ENCODE measurements around the gene SYCP2L. TPM values are rescaled to one million over a fixed set of nuclear protein-coding genes. Genes with fewer than 3 reads are reported as not detected.
A peak's percentile ranks its signal among the peaks of the same experiment; 100 is the strongest.

SYCP2L gene
- total RNA-seq, 4 donors from 2014 or later, result 0.13 to 2.9 (median 0.70) TPM

- no peak for DNase-seq (ENCODE audit: extremely low spot score)
- H3K9me3 ChIP-seq, result peaks cover 0 to 24% (median 5%) of the 10 kb centered on the region in 4 donors
- H3K27me3 ChIP-seq, result no peaks in the 10 kb centered on the region
- H3K36me3 ChIP-seq, result no peaks in the 10 kb centered on the region
- WGBS, result 81% methylated on average over 1 of the region's 1 CpG
- intact Hi-C loops (cut with DNase I), result no loop called here
- no peak for TF ChIP-seq POLR2A (IDR thresholded peaks at IDR 0.05; ENCODE audit: low read depth)
- TF ChIP-seq, protein P1, sequence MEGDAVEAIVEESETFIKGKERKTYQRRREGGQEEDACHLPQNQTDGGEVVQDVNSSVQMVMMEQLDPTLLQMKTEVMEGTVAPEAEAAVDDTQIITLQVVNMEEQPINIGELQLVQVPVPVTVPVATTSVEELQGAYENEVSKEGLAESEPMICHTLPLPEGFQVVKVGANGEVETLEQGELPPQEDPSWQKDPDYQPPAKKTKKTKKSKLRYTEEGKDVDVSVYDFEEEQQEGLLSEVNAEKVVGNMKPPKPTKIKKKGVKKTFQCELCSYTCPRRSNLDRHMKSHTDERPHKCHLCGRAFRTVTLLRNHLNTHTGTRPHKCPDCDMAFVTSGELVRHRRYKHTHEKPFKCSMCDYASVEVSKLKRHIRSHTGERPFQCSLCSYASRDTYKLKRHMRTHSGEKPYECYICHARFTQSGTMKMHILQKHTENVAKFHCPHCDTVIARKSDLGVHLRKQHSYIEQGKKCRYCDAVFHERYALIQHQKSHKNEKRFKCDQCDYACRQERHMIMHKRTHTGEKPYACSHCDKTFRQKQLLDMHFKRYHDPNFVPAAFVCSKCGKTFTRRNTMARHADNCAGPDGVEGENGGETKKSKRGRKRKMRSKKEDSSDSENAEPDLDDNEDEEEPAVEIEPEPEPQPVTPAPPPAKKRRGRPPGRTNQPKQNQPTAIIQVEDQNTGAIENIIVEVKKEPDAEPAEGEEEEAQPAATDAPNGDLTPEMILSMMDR (IDR thresholded peaks at IDR 0.05), result no peak
- TF ChIP-seq EP300 (IDR thresholded peaks at IDR 0.05), result no peak
- no peak for TF ChIP-seq POLR2AphosphoS5 (IDR thresholded peaks at IDR 0.05)
- no peak overlapping the region for H3K27ac ChIP-seq (replicated peaks in 1 of 4)
- no peak overlapping the region for H3K4me3 ChIP-seq
- H3K4me1 ChIP-seq, result no peaks in the 10 kb centered on the region
These were observed 77.8 kb downstream of the SYCP2L start for GRCh38 chr6:10964684-10965083.

DNA sequence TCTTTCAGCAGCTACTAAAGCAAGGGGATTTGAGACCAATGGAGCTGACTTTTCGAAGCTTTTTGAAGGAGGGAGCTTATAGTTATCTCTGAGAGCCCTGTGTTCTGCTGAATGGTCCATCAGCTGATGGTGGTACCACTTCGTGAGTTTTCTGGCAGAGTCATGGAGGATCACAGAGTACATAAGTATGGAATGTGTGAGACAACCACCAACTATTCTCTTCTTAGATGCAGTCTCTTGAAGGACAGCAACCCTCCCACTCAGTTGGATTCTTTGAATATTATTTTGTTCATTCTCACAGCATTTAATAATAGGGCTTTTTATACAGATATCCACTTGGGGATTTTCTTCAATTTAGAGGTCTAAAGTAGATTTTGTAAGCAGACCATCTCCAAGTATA, 81.9 kb downstream of the SYCP2L start:
- intact Hi-C loops (cut with DNase I), result no loop called here
- H3K27me3 ChIP-seq, result no peaks in the 10 kb centered on the region
- no peak overlapping the region for H3K4me3 ChIP-seq
- TF ChIP-seq, protein P1 (IDR thresholded peaks at IDR 0.05), result no peak
- TF ChIP-seq POLR2AphosphoS5 (IDR thresholded peaks at IDR 0.05), result no peak
- TF ChIP-seq EP300 (IDR thresholded peaks at IDR 0.05), result no peak
- TF ChIP-seq POLR2A (IDR thresholded peaks at IDR 0.05; ENCODE audit: low read depth), result no peak
- 64% methylated on average over 2 of the region's 2 CpGs for WGBS
- no peak overlapping the region for H3K27ac ChIP-seq (replicated peaks in 1 of 4)
- no peak for DNase-seq (ENCODE audit: extremely low spot score)
- no peaks in the 10 kb centered on the region for H3K4me1 ChIP-seq
- H3K9me3 ChIP-seq, result peaks cover 0 to 24% (median 5%) of the 10 kb centered on the region in 4 donors
- H3K36me3 ChIP-seq, result no peaks in the 10 kb centered on the region

DNA sequence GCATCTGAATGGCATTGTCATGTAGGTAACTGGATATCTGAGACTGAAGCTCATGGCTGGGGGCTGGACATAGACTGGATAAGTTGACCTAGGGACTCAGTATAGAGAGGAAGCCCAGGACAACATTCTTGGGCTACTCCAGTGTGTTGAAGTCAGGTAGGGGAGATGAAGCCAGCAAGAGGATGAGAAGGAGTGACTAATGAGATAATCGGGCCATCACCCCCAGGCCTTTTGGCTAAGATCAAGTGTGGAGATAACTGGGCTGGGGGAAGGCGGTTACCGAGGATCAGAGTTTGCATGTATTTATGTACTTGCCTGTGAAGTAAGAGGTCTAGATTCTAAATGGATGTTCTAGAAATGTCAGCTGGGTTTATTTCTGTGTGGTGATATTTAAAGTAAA, 83.9 kb downstream of the SYCP2L start:
- intact Hi-C loops (cut with DNase I), result no loop called here
- Histone ChIP-seq H3K4me1 (no peaks in the 10 kb centered on the region), H3K27me3 (no peaks in the 10 kb centered on the region), H3K4me3 (no peak overlapping the region), H3K36me3 (no peaks in the 10 kb centered on the region), H3K27ac (replicated peaks in 1 of 4) (no peak overlapping the region), H3K9me3 (peaks cover 0 to 19% (median 4%) of the 10 kb centered on the region in 4 donors)
- peak; percentile 66 for DNase-seq (ENCODE audit: extremely low spot score)
- WGBS, result 87% methylated on average over 3 of the region's 3 CpGs
- no peak for TF ChIP-seq EP300 (IDR thresholded peaks at IDR 0.05)
- no peak for TF ChIP-seq POLR2A (IDR thresholded peaks at IDR 0.05; ENCODE audit: low read depth)
- no peak for TF ChIP-seq POLR2AphosphoS5 (IDR thresholded peaks at IDR 0.05)
- TF ChIP-seq, protein P1 (IDR thresholded peaks at IDR 0.05), result no peak

DNA sequence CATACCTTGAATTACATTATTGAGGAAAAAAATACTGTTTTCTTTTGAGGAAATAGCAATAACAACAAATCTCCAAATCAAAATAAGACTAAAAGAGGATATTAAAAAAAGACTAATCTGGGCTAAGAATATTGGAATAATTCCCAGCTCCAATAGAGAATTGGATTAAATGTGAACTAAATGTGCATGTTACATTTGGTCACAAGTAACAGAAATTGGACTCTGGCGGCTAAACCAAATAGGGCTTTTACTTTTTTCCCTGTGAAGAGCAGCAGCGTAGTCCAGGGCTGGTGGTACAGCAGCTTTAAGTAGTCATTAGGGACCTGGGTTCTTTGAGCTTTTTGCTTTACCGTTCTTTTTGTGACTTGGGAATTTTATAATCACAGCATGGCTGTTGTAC, 85.3 kb downstream of the SYCP2L start:
- intact Hi-C loops (cut with DNase I), result no loop called here
- WGBS, result 80% methylated on average over 3 of the region's 3 CpGs

More for the DNA sequence above, 85.3 kb downstream of the SYCP2L start:
- Histone ChIP-seq H3K36me3 (no peaks in the 10 kb centered on the region), H3K4me3 (no peak overlapping the region), H3K27ac (replicated peaks in 1 of 4) (no peak overlapping the region), H3K4me1 (no peaks in the 10 kb centered on the region), H3K9me3 (peaks cover 0 to 5% (median 0%) of the 10 kb centered on the region in 4 donors), H3K27me3 (no peaks in the 10 kb centered on the region)
- no peak for DNase-seq (ENCODE audit: extremely low spot score)
- TF ChIP-seq POLR2A (IDR thresholded peaks at IDR 0.05; ENCODE audit: low read depth) (no peak), POLR2AphosphoS5 (IDR thresholded peaks at IDR 0.05) (no peak), EP300 (IDR thresholded peaks at IDR 0.05) (no peak)
- TF ChIP-seq, protein P1 (IDR thresholded peaks at IDR 0.05), result no peak
